GM23338 (cell line): ENCODE results near the gene KCTD17. TPM values are rescaled to one million over a fixed set of nuclear protein-coding genes. Genes with fewer than 3 reads are reported as not detected.

Experiments
- ATAC-seq: fragments of 200-7000 bp; cut with Tn5 transposase; 3 replicates; pipeline ENCODE4 v1.9.1; 2020
- DNase-seq: peaks from one replicate; pipeline ENCODE4 v3.0.0-alpha.2; 2015; ENCODE audit warnings: low spot score
- H2AFZ ChIP-seq: fragments of 200-600 bp; sonication (generic); 2 replicates; pipeline ENCODE4 v1.8.0; 2016; ENCODE audit warnings: antibody characterized with exemption, mild to moderate bottlenecking, moderate library complexity
- H3F3A ChIP-seq: fragments of 200-600 bp; sonication (generic); replicated peaks from 2 replicates; pipeline ENCODE4 v1.8.0; 2017; ENCODE audit warnings: antibody characterized with exemption, mixed run types, low read depth
- H3K27ac ChIP-seq: fragments of 200-600 bp; sonication (generic); 2 replicates; pipeline ENCODE4 v1.6.1; 2016; ENCODE audit warnings: low read depth
- H3K27me3 ChIP-seq: fragments of 200-600 bp; sonication (generic); 2 replicates; pipeline ENCODE4 v1.8.0; 2016; ENCODE audit warnings: mild to moderate bottlenecking, mixed run types, moderate library complexity; ENCODE audit not compliant: insufficient read depth
- H3K36me3 ChIP-seq: fragments of 200-600 bp; sonication (generic); 2 replicates; pipeline ENCODE4 v1.8.0; 2016; ENCODE audit warnings: mild to moderate bottlenecking; ENCODE audit not compliant: insufficient read depth
- H3K4me1 ChIP-seq: fragments of 200-600 bp; sonication (generic); 2 replicates; pipeline ENCODE4 v1.8.0; 2016; ENCODE audit warnings: mild to moderate bottlenecking, moderate library complexity; ENCODE audit not compliant: insufficient read depth
- H3K4me2 ChIP-seq: fragments of 200-600 bp; sonication (generic); 2 replicates; pipeline ENCODE4 v1.7.1; 2017; ENCODE audit warnings: mixed run types
- H3K4me3 ChIP-seq: fragments of 200-600 bp; sonication (generic); 2 replicates; pipeline ENCODE4 v1.6.1; 2016; ENCODE audit warnings: mixed run types
- H3K79me2 ChIP-seq: fragments of 200-600 bp; sonication (generic); replicated peaks from 2 replicates; pipeline ENCODE4 v1.8.0; 2017; ENCODE audit warnings: mild to moderate bottlenecking; ENCODE audit not compliant: insufficient read depth
- H3K9me2 ChIP-seq: fragments of 200-600 bp; sonication (generic); 2 replicates; pipeline ENCODE4 v1.8.0; 2017; ENCODE audit not compliant: insufficient read depth
- H4K20me1 ChIP-seq: fragments of 200-600 bp; sonication (generic); replicated peaks from 2 replicates; pipeline ENCODE4 v1.8.0; 2017; ENCODE audit warnings: mild to moderate bottlenecking; ENCODE audit not compliant: insufficient read depth
- H3K27ac Mint-ChIP-seq: 2 replicates; pipeline ENCODE4 v1.8.0; 2020; ENCODE audit warnings: inconsistent platforms, mild to moderate bottlenecking, moderate library complexity, mixed read lengths
- H3K27me3 Mint-ChIP-seq: 3 replicates; pipeline ENCODE4 v1.8.0; 2022; ENCODE audit warnings: low read depth, mild to moderate bottlenecking, moderate library complexity, mixed read lengths, inconsistent platforms; ENCODE audit not compliant: insufficient read depth, poor library complexity
- H3K36me3 Mint-ChIP-seq: 3 replicates; pipeline ENCODE4 v1.8.0; 2021; ENCODE audit warnings: low read depth, mild to moderate bottlenecking, inconsistent platforms, moderate library complexity, mixed read lengths
- H3K4me1 Mint-ChIP-seq: 3 replicates; pipeline ENCODE4 v1.8.0; 2020; ENCODE audit warnings: mild to moderate bottlenecking, inconsistent platforms, mixed read lengths
- H3K4me3 Mint-ChIP-seq: 3 replicates; pipeline ENCODE4 v1.8.0; 2021; ENCODE audit warnings: moderate library complexity, mild to moderate bottlenecking, inconsistent platforms, mixed read lengths
- H3K9me3 Mint-ChIP-seq: 3 replicates; pipeline ENCODE4 v1.8.0; 2020; ENCODE audit warnings: moderate library complexity, mild to moderate bottlenecking, inconsistent platforms, mixed read lengths
- CREB1 ChIP-seq: fragments of 250-450 bp; sonication (Bioruptor Pico); IDR thresholded peaks from 2 replicates; pipeline ENCODE4 v1.5.0; 2020; ENCODE audit warnings: low read depth, mild to moderate bottlenecking, moderate library complexity
- EZH2 ChIP-seq: fragments of 200-600 bp; sonication (generic); IDR thresholded peaks from one replicate; pipeline ENCODE4 v1.8.0; 2017; ENCODE audit warnings: antibody characterized with exemption, mild to moderate bottlenecking, low read depth; ENCODE audit not compliant: unreplicated experiment
- EZH2phosphoT487 ChIP-seq: fragments of 200-600 bp; sonication (generic); IDR thresholded peaks from one replicate; pipeline ENCODE4 v1.8.1; 2018; ENCODE audit warnings: antibody characterized with exemption; ENCODE audit not compliant: unreplicated experiment
- JUNB ChIP-seq: IDR thresholded peaks from one replicate; pipeline ENCODE4 v1.6.1; 2016; ENCODE audit warnings: antibody characterized with exemption; ENCODE audit not compliant: unreplicated experiment
- NANOG ChIP-seq: IDR thresholded peaks from 2 replicates; pipeline ENCODE4 v1.6.1; 2016; ENCODE audit warnings: antibody characterized with exemption, borderline replicate concordance
- POLR2AphosphoS5 ChIP-seq: IDR thresholded peaks from 2 replicates; pipeline ENCODE4 v1.6.1; 2016; ENCODE audit warnings: antibody characterized with exemption, low read depth
- STAT1 ChIP-seq: IDR thresholded peaks from one replicate; pipeline ENCODE4 v1.6.1; 2016; ENCODE audit warnings: antibody characterized with exemption; ENCODE audit not compliant: unreplicated experiment
- ZNF114 ChIP-seq: fragments of 250-450 bp; sonication (Bioruptor Pico); IDR thresholded peaks from 2 replicates; pipeline ENCODE4 v1.5.0; 2020; ENCODE audit warnings: mild to moderate bottlenecking, moderate library complexity
- ZNF331 ChIP-seq: fragments of 250-450 bp; sonication (Bioruptor Pico); IDR thresholded peaks from 2 replicates; pipeline ENCODE4 v1.5.0; 2020; ENCODE audit warnings: low read depth, mild to moderate bottlenecking, moderate library complexity
- polyA plus RNA-seq: library from polyadenylated mRNA; unstranded; fragments of >200 nt; fragmentation: Nextera tagmentation; extraction: Ambion mirVana; gene quantifications from 2 replicates; pipeline ENCODE4 v1.2.1, GENCODE V29; 2016
- total RNA-seq: library from RNA; depleted of rRNA; stranded (reverse); fragments of >200 nt; shearing (Covaris generic); gene quantifications from 2 replicates; pipeline ENCODE4 v1.2.3, GENCODE V29; 2014
- TF ChIP-seq, protein P1 (sequence below): IDR thresholded peaks from one replicate; pipeline ENCODE4 v1.6.1; 2018; ENCODE audit warnings: antibody characterized with exemption; ENCODE audit not compliant: unreplicated experiment
- TF ChIP-seq, protein P2 (sequence below): IDR thresholded peaks from 2 replicates; pipeline ENCODE4 v1.6.1; 2016; ENCODE audit warnings: antibody characterized with exemption
- TF ChIP-seq, protein P3 (sequence below), 2 experiments: fragments of 200-600 bp in 1 of 2; sonication (generic) in 1 of 2; conservative IDR thresholded peaks; 2 replicates each; pipeline versions ENCODE4 v1.5.1 to v1.6.1; 2016 to 2017; ENCODE audit warnings: antibody characterized with exemption in 2 of 2, low read depth in 2 of 2, mild to moderate bottlenecking in 2 of 2, moderate library complexity in 1 of 2
- TF ChIP-seq, protein P4 (sequence below): fragments of 250-450 bp; sonication (Bioruptor Pico); IDR thresholded peaks from 2 replicates; pipeline ENCODE4 v1.5.0; 2020; ENCODE audit warnings: mild to moderate bottlenecking, moderate library complexity

KCTD17 gene
- total and polyA plus RNA-seq, 2 experiments from 2014 or later: 25.1 to 35.0 TPM

DNA sequence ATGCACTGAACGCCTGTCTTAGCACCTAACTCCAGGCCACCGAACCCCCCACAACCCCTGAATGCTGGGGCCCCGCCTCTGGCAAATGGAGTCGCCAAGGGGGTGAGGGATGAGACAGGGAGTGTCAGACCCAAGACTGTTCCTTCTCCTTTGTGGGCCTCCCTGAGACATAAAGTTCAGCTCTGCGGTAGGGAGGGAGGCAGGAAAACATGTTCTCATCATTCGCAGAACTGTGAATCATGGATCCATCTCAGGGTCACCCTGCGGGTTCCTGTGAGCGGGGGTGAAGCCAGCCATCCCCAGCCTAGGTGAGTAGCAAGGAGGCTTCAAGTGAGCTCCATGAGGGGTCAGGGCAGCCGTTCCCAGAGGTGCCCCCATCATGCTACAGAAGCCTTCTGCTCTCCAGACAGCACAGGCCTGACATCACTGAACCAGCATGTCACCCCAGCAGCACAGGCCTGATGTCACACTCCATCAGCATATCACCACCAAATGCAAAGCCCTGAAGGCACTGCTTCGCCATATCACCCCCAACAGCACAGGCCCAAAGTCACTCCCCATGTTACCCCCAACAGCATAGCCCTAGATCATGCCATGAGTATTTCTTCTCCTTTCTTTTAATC, 30.8 kb downstream of the KCTD17 start (continued):
- TF ChIP-seq EZH2phosphoT487 (no peak), ZNF114 (CRISPR knock-in tag) (no peak), JUNB (no peak), NANOG (no peak), ZNF331 (CRISPR knock-in tag) (no peak), POLR2AphosphoS5 (no peak), STAT1 (no peak)
- TF ChIP-seq, protein P1, sequence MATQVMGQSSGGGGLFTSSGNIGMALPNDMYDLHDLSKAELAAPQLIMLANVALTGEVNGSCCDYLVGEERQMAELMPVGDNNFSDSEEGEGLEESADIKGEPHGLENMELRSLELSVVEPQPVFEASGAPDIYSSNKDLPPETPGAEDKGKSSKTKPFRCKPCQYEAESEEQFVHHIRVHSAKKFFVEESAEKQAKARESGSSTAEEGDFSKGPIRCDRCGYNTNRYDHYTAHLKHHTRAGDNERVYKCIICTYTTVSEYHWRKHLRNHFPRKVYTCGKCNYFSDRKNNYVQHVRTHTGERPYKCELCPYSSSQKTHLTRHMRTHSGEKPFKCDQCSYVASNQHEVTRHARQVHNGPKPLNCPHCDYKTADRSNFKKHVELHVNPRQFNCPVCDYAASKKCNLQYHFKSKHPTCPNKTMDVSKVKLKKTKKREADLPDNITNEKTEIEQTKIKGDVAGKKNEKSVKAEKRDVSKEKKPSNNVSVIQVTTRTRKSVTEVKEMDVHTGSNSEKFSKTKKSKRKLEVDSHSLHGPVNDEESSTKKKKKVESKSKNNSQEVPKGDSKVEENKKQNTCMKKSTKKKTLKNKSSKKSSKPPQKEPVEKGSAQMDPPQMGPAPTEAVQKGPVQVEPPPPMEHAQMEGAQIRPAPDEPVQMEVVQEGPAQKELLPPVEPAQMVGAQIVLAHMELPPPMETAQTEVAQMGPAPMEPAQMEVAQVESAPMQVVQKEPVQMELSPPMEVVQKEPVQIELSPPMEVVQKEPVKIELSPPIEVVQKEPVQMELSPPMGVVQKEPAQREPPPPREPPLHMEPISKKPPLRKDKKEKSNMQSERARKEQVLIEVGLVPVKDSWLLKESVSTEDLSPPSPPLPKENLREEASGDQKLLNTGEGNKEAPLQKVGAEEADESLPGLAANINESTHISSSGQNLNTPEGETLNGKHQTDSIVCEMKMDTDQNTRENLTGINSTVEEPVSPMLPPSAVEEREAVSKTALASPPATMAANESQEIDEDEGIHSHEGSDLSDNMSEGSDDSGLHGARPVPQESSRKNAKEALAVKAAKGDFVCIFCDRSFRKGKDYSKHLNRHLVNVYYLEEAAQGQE: no peak

DNA sequence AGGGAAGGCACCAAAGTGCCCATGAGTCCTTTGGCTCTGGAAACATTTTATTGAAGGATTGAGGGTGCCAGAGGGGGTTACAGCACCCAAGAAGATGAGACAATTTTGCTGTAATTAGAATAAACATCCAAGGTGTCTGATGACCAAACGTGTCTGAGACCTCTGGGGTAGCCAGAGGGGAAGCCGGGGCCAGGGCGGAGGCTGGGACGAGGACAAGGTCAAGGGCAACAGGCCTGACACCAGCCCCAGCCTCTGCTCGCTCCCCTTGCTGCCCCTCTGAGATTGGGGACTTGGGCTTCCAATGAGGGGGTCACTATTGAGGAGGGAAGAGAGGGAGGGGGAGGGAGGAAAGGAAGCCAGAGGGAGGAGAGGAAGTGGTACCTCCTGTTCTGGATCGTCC, 32.4 kb downstream of the KCTD17 start:
- H3F3A ChIP-seq: 0 out of 2 replicates have a peak, but pooled peaks cover 3% of the 10 kb centered on the region
- Mint-ChIP-seq H3K27me3 (peaks cover 15% of the 10 kb centered on the region), H3K27ac (no peak overlapping the region; the same call in 1 of the 2 replicates), H3K4me1 (peaks cover 4% of the 10 kb centered on the region), H3K4me3 (no peak overlapping the region), H3K36me3 (no peaks in the 10 kb centered on the region), H3K9me3 (no peaks in the 10 kb centered on the region)
- DNase-seq (no peak), ATAC-seq (no peak)
- no peak overlapping the region for H3K27ac ChIP-seq
- no peak overlapping the region for H2AFZ ChIP-seq
- H3K36me3 ChIP-seq: no peaks in the 10 kb centered on the region
- no peaks in the 10 kb centered on the region for H3K27me3 ChIP-seq
- no peaks in the 10 kb centered on the region for H3K9me2 ChIP-seq
- H3K4me3 ChIP-seq: no peak overlapping the region
- H3K4me1 ChIP-seq: peaks cover 3% of the 10 kb centered on the region; the same call in 1 of the 2 replicates
- H3K79me2 ChIP-seq: no peaks in the 10 kb centered on the region
- no peaks in the 10 kb centered on the region for H4K20me1 ChIP-seq
- H3K4me2 ChIP-seq: no peak overlapping the region
- TF ChIP-seq, protein P2, sequence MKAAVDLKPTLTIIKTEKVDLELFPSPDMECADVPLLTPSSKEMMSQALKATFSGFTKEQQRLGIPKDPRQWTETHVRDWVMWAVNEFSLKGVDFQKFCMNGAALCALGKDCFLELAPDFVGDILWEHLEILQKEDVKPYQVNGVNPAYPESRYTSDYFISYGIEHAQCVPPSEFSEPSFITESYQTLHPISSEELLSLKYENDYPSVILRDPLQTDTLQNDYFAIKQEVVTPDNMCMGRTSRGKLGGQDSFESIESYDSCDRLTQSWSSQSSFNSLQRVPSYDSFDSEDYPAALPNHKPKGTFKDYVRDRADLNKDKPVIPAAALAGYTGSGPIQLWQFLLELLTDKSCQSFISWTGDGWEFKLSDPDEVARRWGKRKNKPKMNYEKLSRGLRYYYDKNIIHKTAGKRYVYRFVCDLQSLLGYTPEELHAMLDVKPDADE: no peak
- TF ChIP-seq, protein P3, sequence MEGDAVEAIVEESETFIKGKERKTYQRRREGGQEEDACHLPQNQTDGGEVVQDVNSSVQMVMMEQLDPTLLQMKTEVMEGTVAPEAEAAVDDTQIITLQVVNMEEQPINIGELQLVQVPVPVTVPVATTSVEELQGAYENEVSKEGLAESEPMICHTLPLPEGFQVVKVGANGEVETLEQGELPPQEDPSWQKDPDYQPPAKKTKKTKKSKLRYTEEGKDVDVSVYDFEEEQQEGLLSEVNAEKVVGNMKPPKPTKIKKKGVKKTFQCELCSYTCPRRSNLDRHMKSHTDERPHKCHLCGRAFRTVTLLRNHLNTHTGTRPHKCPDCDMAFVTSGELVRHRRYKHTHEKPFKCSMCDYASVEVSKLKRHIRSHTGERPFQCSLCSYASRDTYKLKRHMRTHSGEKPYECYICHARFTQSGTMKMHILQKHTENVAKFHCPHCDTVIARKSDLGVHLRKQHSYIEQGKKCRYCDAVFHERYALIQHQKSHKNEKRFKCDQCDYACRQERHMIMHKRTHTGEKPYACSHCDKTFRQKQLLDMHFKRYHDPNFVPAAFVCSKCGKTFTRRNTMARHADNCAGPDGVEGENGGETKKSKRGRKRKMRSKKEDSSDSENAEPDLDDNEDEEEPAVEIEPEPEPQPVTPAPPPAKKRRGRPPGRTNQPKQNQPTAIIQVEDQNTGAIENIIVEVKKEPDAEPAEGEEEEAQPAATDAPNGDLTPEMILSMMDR (conservative IDR thresholded peaks at IDR 0.05; ENCODE audit: low read depth in 2 of 2): no peak
- TF ChIP-seq ZNF331 (CRISPR knock-in tag): no peak
- TF ChIP-seq NANOG: no peak
- TF ChIP-seq EZH2: no peak
- TF ChIP-seq ZNF114 (CRISPR knock-in tag): no peak
- no peak for TF ChIP-seq CREB1 (CRISPR knock-in tag)
- TF ChIP-seq, protein P4, sequence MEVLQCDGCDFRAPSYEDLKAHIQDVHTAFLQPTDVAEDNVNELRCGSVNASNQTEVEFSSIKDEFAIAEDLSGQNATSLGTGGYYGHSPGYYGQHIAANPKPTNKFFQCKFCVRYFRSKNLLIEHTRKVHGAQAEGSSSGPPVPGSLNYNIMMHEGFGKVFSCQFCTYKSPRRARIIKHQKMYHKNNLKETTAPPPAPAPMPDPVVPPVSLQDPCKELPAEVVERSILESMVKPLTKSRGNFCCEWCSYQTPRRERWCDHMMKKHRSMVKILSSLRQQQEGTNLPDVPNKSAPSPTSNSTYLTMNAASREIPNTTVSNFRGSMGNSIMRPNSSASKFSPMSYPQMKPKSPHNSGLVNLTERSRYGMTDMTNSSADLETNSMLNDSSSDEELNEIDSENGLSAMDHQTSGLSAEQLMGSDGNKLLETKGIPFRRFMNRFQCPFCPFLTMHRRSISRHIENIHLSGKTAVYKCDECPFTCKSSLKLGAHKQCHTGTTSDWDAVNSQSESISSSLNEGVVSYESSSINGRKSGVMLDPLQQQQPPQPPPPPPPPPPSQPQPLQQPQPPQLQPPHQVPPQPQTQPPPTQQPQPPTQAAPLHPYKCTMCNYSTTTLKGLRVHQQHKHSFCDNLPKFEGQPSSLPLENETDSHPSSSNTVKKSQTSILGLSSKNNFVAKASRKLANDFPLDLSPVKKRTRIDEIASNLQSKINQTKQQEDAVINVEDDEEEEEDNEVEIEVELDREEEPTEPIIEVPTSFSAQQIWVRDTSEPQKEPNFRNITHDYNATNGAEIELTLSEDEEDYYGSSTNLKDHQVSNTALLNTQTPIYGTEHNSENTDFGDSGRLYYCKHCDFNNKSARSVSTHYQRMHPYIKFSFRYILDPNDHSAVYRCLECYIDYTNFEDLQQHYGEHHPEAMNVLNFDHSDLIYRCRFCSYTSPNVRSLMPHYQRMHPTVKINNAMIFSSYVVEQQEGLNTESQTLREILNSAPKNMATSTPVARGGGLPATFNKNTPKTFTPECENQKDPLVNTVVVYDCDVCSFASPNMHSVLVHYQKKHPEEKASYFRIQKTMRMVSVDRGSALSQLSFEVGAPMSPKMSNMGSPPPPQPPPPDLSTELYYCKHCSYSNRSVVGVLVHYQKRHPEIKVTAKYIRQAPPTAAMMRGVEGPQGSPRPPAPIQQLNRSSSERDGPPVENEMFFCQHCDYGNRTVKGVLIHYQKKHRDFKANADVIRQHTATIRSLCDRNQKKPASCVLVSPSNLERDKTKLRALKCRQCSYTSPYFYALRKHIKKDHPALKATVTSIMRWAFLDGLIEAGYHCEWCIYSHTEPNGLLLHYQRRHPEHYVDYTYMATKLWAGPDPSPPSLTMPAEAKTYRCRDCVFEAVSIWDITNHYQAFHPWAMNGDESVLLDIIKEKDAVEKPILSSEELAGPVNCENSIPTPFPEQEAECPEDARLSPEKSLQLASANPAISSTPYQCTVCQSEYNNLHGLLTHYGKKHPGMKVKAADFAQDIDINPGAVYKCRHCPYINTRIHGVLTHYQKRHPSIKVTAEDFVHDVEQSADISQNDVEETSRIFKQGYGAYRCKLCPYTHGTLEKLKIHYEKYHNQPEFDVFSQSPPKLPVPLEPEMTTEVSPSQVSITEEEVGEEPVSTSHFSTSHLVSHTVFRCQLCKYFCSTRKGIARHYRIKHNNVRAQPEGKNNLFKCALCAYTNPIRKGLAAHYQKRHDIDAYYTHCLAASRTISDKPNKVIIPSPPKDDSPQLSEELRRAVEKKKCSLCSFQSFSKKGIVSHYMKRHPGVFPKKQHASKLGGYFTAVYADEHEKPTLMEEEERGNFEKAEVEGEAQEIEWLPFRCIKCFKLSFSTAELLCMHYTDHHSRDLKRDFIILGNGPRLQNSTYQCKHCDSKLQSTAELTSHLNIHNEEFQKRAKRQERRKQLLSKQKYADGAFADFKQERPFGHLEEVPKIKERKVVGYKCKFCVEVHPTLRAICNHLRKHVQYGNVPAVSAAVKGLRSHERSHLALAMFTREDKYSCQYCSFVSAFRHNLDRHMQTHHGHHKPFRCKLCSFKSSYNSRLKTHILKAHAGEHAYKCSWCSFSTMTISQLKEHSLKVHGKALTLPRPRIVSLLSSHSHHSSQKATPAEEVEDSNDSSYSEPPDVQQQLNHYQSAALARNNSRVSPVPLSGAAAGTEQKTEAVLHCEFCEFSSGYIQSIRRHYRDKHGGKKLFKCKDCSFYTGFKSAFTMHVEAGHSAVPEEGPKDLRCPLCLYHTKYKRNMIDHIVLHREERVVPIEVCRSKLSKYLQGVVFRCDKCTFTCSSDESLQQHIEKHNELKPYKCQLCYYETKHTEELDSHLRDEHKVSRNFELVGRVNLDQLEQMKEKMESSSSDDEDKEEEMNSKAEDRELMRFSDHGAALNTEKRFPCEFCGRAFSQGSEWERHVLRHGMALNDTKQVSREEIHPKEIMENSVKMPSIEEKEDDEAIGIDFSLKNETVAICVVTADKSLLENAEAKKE (CRISPR knock-in tag): no peak
- no peak for TF ChIP-seq POLR2AphosphoS5
